ENCODE data around the gene MINDY4. TPM values are rescaled to one million over a fixed set of nuclear protein-coding genes. Genes with fewer than 3 reads are reported as not detected.

Gene MINDY4
- total RNA-seq, 5 donors from 2014 or later (not counting 1 experiment from before 2014, with no cell fraction given), result 0.60 to 1.7 (median 1.2) TPM

GRCh38 chr7:30752979-30753378 is 18.2 kb upstream of the MINDY4 start:
- Histone ChIP-seq H3K27me3 (replicated peaks in 1 of 2; ENCODE audit: control insufficient read depth in 2 of 2, extremely low read depth in 1 of 2, insufficient read depth in 2 of 2, low read length in 1 of 2) (peaks cover 0 to 16% of the 10 kb centered on the region in 2 experiments), H3K4me1 (ENCODE audit: control insufficient read depth in 1 of 2, extremely low read depth in 1 of 2, insufficient read depth in 2 of 2, low read length in 2 of 2) (no peaks in the 10 kb centered on the region), H3K27ac (ENCODE audit: low read length) (no peak overlapping the region), H3K4me3 (ENCODE audit: control insufficient read depth in 1 of 2, extremely low read depth in 1 of 2, low read length in 1 of 2) (no peak overlapping the region), H3K36me3 (ENCODE audit: control insufficient read depth in 2 of 2, extremely low read depth in 1 of 2, insufficient read depth in 1 of 2, low read length in 1 of 2) (no peaks in the 10 kb centered on the region), H3K9me3 (no peaks in the 10 kb centered on the region)
- no peak overlapping the region for H3K27ac Mint-ChIP-seq
- no peaks in the 10 kb centered on the region for H3K36me3 Mint-ChIP-seq
- H3K4me3 Mint-ChIP-seq, result no peak overlapping the region
- ChIA-PET CTCF (no interaction called here), POLR2A (no interaction called here)
- H3K9me3 Mint-ChIP-seq, result no peaks in the 10 kb centered on the region
- DNase-seq (no peak), ATAC-seq (replicated peaks in 1 of 4) (no peak)
- peaks cover 0 to 5% of the 10 kb centered on the region in 2 donors for H3K27me3 Mint-ChIP-seq
- WGBS (ENCODE audit: insufficient coverage), result 73% methylated on average over 3 of the region's 5 CpGs
- H3K4me1 Mint-ChIP-seq, result no peaks in the 10 kb centered on the region

DNA sequence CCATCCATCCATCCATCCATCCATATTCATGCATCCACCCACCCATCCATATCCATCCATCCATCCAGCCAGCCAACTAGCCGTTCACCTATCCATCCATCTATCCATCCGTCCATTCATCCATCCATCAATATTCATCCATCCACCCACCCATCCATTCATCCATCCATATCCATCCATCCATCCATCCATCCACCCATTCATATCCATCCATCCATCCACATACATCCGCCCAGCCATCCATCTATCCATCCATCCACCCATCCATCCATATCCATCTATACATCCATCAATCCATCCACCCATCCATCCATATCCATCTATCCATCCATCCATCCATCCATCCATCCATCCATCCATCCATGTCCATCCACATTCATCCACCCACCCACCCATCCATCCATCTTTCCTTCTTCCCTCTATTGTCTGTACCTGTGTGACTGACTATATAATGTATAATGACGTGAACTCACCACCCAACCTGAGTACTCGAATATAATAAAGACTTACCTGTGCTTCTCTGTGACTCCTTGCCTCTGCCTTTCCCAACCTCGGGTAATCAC is 16.8 kb upstream of the MINDY4 start:
- Histone ChIP-seq H3K9me3 (no peaks in the 10 kb centered on the region), H3K27me3 (replicated peaks in 1 of 2; ENCODE audit: control insufficient read depth in 2 of 2, extremely low read depth in 1 of 2, insufficient read depth in 2 of 2, low read length in 1 of 2) (peaks cover 0 to 23% of the 10 kb centered on the region in 2 experiments), H3K4me1 (ENCODE audit: control insufficient read depth in 1 of 2, extremely low read depth in 1 of 2, insufficient read depth in 2 of 2, low read length in 2 of 2) (no peaks in the 10 kb centered on the region), H3K4me3 (ENCODE audit: control insufficient read depth in 1 of 2, extremely low read depth in 1 of 2, low read length in 1 of 2) (no peak overlapping the region), H3K36me3 (ENCODE audit: control insufficient read depth in 2 of 2, extremely low read depth in 1 of 2, insufficient read depth in 1 of 2, low read length in 1 of 2) (no peaks in the 10 kb centered on the region), H3K27ac (ENCODE audit: low read length) (no peak overlapping the region)
- Mint-ChIP-seq H3K4me1 (no peaks in the 10 kb centered on the region), H3K27me3 (peaks cover 2 to 10% of the 10 kb centered on the region in 2 donors), H3K27ac (no peak overlapping the region), H3K4me3 (no peak overlapping the region), H3K36me3 (no peaks in the 10 kb centered on the region), H3K9me3 (no peaks in the 10 kb centered on the region)
- ChIA-PET POLR2A (no interaction called here), CTCF (no interaction called here)
- WGBS (ENCODE audit: insufficient coverage), result 72% methylated on average over 3 of the region's 6 CpGs
- ATAC-seq (replicated peaks in 1 of 4) (no peak), DNase-seq (no peak)

DNA sequence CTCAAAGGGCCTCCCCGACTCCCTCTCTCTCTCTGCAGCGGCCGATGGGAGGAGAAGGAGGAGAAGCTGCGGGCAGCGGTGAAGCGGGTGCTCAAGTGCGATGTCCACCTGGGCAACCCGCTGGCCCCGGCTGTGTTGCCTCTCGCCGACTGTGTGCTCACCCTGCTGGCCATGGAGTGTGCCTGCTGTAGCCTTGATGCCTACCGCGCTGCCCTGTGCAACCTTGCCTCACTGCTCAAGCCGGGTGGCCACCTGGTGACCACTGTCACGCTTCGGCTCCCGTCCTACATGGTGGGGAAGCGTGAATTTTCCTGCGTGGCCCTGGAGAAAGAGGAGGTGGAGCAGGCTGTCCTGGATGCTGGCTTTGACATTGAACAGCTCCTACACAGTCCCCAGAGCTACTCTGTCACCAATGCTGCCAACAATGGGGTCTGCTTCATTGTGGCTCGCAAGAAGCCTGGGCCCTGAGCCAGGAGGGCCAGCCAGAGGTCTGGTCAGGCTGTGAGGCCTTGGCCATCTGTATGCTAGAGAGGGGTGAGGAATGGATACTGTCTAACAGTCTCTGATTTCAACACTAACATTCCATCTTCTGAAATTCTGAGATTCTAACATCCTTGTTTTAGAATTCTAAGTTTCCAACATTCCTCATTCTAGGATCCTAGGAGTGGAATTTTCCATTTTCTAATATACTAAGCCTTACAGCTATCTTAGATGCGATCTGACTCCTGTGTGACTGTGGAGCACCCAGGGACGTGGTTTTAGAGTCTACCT is 15.6 kb upstream of the MINDY4 start:
- no peak for DNase-seq
- Mint-ChIP-seq H3K9me3 (no peaks in the 10 kb centered on the region), H3K4me1 (no peaks in the 10 kb centered on the region), H3K27ac (no peak overlapping the region), H3K4me3 (no peak overlapping the region), H3K27me3 (peaks cover 7 to 14% of the 10 kb centered on the region in 2 donors), H3K36me3 (no peaks in the 10 kb centered on the region)
- WGBS (ENCODE audit: insufficient coverage), result 90% methylated on average over 7 of the region's 22 CpGs
- no peaks in the 10 kb centered on the region for H3K9me3 ChIP-seq
- no peaks in the 10 kb centered on the region for H3K36me3 ChIP-seq (ENCODE audit: control insufficient read depth in 2 of 2, extremely low read depth in 1 of 2, insufficient read depth in 1 of 2, low read length in 1 of 2)
- H3K27ac ChIP-seq (ENCODE audit: low read length), result no peak overlapping the region
- ChIA-PET POLR2A (no interaction called here), CTCF (interaction anchor here in 1 of 2 donors (0.7 kb wide), 1 partner anchor 480 kb away, joined by 3 read pairs; no protein-coding TSS in a partner anchor)
- ATAC-seq (replicated peaks in 1 of 4), result no peak
- no peaks in the 10 kb centered on the region for H3K4me1 ChIP-seq (ENCODE audit: control insufficient read depth in 1 of 2, extremely low read depth in 1 of 2, insufficient read depth in 2 of 2, low read length in 2 of 2)
- H3K4me3 ChIP-seq (ENCODE audit: control insufficient read depth in 1 of 2, extremely low read depth in 1 of 2, low read length in 1 of 2), result no peak overlapping the region
- H3K27me3 ChIP-seq (replicated peaks in 1 of 2; ENCODE audit: control insufficient read depth in 2 of 2, extremely low read depth in 1 of 2, insufficient read depth in 2 of 2, low read length in 1 of 2), result peaks cover 0 to 26% of the 10 kb centered on the region in 2 experiments

GRCh38 chr7:30757342-30757692 is 13.9 kb upstream of the MINDY4 start:
- no peak for ATAC-seq (replicated peaks in 1 of 4)

DNA sequence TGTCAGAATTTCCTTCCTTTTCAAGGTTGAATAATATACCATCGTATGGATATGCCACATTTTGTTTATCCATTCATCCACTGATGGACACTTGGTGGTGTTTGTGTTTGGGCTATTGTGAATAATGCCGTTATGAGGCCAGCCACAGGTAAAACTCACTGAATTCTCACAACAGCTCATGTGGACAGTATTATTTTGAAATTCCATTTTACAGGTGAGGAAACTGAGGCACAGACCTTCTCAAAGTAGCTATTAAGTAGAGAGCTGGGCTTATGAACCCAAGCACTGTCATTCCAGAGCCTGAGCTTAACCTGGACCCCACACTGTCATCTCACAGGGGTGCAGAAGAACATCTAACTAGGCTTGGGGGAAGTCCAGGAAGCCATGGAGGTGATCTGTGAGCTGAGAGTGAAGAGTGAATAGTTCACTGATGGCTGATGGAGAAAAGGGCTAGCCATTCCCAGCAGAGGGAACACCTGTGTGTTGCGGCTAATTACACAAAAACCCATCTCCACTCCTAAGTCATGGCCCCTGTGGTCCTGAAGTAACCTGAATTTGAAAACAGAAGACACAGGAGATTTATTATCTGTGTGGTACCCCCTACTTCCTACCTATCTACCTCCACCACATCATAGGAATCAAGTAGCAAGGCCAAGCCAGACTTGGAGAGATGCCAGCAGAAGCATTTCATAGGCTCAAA is 10.6 kb upstream of the MINDY4 start:
- ChIA-PET CTCF (no interaction called here), POLR2A (no interaction called here)
- H3K27me3 ChIP-seq (replicated peaks in 1 of 2; ENCODE audit: control insufficient read depth in 2 of 2, extremely low read depth in 1 of 2, insufficient read depth in 2 of 2, low read length in 1 of 2), result peaks cover 0 to 13% of the 10 kb centered on the region in 2 experiments
- Mint-ChIP-seq H3K27me3 (peaks cover 10 to 14% of the 10 kb centered on the region in 2 donors), H3K4me3 (no peak overlapping the region), H3K36me3 (no peaks in the 10 kb centered on the region), H3K27ac (no peak overlapping the region), H3K9me3 (no peaks in the 10 kb centered on the region), H3K4me1 (no peaks in the 10 kb centered on the region)
- H3K36me3 ChIP-seq (ENCODE audit: control insufficient read depth in 2 of 2, extremely low read depth in 1 of 2, insufficient read depth in 1 of 2, low read length in 1 of 2), result no peaks in the 10 kb centered on the region
- H3K9me3 ChIP-seq, result no peaks in the 10 kb centered on the region
- no peak overlapping the region for H3K4me3 ChIP-seq (ENCODE audit: control insufficient read depth in 1 of 2, extremely low read depth in 1 of 2, low read length in 1 of 2)
- no peaks in the 10 kb centered on the region for H3K4me1 ChIP-seq (ENCODE audit: control insufficient read depth in 1 of 2, extremely low read depth in 1 of 2, insufficient read depth in 2 of 2, low read length in 2 of 2)
- ATAC-seq (replicated peaks in 1 of 4) (no peak), DNase-seq (no peak)
- H3K27ac ChIP-seq (ENCODE audit: low read length), result no peak overlapping the region
- WGBS (ENCODE audit: insufficient coverage), result no CpG with 5 or more reads among the region's 3 CpGs

More at GRCh38 chr7:30757342-30757692, 13.9 kb upstream of the MINDY4 start:
- Mint-ChIP-seq H3K36me3 (no peaks in the 10 kb centered on the region), H3K4me1 (no peaks in the 10 kb centered on the region), H3K9me3 (no peaks in the 10 kb centered on the region), H3K27me3 (peaks cover 10 to 14% of the 10 kb centered on the region in 2 donors), H3K4me3 (no peak overlapping the region), H3K27ac (no peak overlapping the region)
- DNase-seq, result no peak
- WGBS (ENCODE audit: insufficient coverage), result 70% methylated on average over 3 of the region's 6 CpGs
- ChIA-PET POLR2A (interaction anchor here in 1 of 2 donors (0.6 kb wide), 1 partner anchor 24 kb away, joined by 3 read pairs; no protein-coding TSS in a partner anchor), CTCF (no interaction called here)
- H3K4me3 ChIP-seq (ENCODE audit: control insufficient read depth in 1 of 2, extremely low read depth in 1 of 2, low read length in 1 of 2), result no peak overlapping the region
- no peak overlapping the region for H3K27ac ChIP-seq (ENCODE audit: low read length)
- no peaks in the 10 kb centered on the region for H3K36me3 ChIP-seq (ENCODE audit: control insufficient read depth in 2 of 2, extremely low read depth in 1 of 2, insufficient read depth in 1 of 2, low read length in 1 of 2)
- H3K4me1 ChIP-seq (ENCODE audit: control insufficient read depth in 1 of 2, extremely low read depth in 1 of 2, insufficient read depth in 2 of 2, low read length in 2 of 2), result no peaks in the 10 kb centered on the region
- H3K27me3 ChIP-seq (replicated peaks in 1 of 2; ENCODE audit: control insufficient read depth in 2 of 2, extremely low read depth in 1 of 2, insufficient read depth in 2 of 2, low read length in 1 of 2), result peaks cover 0 to 22% of the 10 kb centered on the region in 2 experiments
- no peaks in the 10 kb centered on the region for H3K9me3 ChIP-seq

DNA sequence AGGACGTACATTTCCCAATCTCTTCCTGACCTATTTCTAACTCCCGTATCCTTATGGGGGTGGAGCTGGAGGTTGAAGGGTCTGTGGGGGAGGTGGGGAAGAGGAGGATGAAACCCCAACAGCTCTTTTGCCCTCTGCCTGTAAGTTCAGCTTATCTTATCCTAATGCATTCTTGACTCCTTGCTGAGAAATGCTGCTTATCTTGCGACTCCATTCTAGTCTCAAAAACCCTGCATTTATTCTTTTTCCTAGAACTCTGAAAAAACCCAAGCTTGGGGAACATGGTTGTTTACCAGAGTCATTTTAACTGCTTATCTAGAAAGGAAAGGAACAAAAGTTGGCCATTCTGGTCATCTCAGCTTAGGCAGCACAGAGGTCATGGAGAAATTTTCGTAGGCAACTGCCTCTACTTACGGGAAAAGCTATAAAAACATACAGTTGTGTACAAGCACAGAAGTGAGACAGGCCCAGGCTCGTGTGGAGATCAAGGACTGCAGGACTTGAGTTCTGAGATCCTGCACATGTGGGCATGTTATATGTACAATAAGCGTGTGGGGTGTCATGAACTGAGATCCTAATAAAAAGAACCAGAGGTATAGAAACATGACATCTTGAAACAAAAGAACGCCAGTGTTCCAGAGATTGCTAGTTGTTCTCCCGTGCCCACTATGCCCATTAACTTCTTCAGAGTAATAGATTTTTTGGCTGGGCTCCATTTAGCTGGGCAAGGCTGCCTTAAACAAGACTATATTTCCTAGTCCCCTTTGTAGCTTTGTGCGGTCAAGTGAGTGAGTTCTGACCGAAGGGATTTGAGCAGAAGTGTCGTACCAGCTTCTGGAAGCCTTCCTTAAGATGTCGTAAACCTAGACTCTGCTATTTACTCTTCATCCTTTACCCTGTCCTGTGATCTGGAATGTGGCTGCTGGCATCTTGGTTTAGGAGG is 9.7 kb upstream of the MINDY4 start:
- POLR2A ChIA-PET, result no interaction called here
- H3K27me3 ChIP-seq (replicated peaks in 1 of 2; ENCODE audit: control insufficient read depth in 2 of 2, extremely low read depth in 1 of 2, insufficient read depth in 2 of 2, low read length in 1 of 2), result peaks cover 0 to 13% of the 10 kb centered on the region in 2 experiments
- H3K27ac ChIP-seq (ENCODE audit: low read length), result no peak overlapping the region
- no peaks in the 10 kb centered on the region for H3K36me3 Mint-ChIP-seq
- H3K36me3 ChIP-seq (ENCODE audit: control insufficient read depth in 2 of 2, extremely low read depth in 1 of 2, insufficient read depth in 1 of 2, low read length in 1 of 2), result no peaks in the 10 kb centered on the region
- DNase-seq (no peak), ATAC-seq (replicated peaks in 1 of 4) (no peak)
- no peaks in the 10 kb centered on the region for H3K9me3 Mint-ChIP-seq
- no peaks in the 10 kb centered on the region for H3K4me1 ChIP-seq (ENCODE audit: control insufficient read depth in 1 of 2, extremely low read depth in 1 of 2, insufficient read depth in 2 of 2, low read length in 2 of 2)
- 79% methylated on average over 4 of the region's 13 CpGs for WGBS (ENCODE audit: insufficient coverage)
- no peaks in the 10 kb centered on the region for H3K9me3 ChIP-seq
- H3K4me3 Mint-ChIP-seq, result no peak overlapping the region
- no peak overlapping the region for H3K4me3 ChIP-seq (ENCODE audit: control insufficient read depth in 1 of 2, extremely low read depth in 1 of 2, low read length in 1 of 2)
- CTCF ChIA-PET, result no interaction called here
- no peaks in the 10 kb centered on the region for H3K4me1 Mint-ChIP-seq
- H3K27me3 Mint-ChIP-seq, result peaks cover 10 to 14% of the 10 kb centered on the region in 2 donors
- no peak overlapping the region for H3K27ac Mint-ChIP-seq

Data from T-cell (primary cell).